Activated CD4-positive, CD25-positive, alpha-beta regulatory T cell treated with anti-CD3 and anti-CD28 coated beads, Interleukin-2, amount 50 U/mL, for 24 hours (primary cell): ENCODE data around the gene CISD2.
"Not testable (repeated sequence)": the region's sequence is repeated elsewhere in the genome, so short reads cannot be mapped to it uniquely, and the experiment has no call there.

Experiments used
- ATAC-seq, 2 donors: fragments of 150-1000 bp; cut with Tn5 transposase; one replicate each; pipeline ENCODE4 v1.10.0; 2021; ENCODE audit warnings: mild to moderate bottlenecking in 1 of 2, moderate library complexity in 1 of 2

CISD2 gene

DNA sequence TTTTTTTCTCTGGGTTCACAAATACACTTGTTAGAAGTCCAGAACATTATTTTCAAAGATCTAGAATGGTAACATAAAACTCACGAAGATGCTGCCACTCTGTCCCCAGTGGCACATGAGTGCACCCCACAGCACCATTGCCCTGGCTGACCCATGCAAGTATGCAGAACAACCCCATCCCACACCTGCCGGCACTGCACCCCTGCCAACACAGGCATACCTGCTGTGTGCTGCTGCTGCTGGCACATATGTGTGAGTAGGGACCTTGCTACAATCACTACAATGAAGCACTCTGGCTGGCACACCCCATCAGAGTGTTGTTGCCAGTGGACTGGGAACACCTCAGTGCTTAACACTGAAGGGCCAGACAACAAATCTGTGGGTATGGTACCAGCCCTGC, 66.9 kb downstream of the CISD2 start:
- ATAC-seq: no peak

DNA sequence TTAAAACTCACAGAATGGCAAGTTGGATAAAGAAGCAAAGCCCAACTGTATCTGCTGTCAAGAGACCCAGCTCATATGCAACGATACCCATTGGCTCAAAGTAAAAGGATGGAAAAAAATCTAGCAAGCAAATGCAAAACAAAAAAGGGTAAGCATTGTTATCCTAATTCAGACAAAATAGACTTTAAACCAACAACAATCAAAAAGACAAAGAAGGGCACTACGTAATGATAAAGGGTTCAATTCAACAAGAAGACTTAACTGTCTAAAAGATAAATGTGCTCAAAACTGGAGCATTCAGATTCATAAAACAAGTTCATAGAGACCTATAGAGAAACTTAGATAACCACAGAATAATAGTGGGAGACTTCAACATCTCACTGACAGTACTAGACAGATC, 69.3 kb downstream of the CISD2 start:
- not testable (repeated sequence) for ATAC-seq
